ENCODE data around the gene MIA3.

DNA sequence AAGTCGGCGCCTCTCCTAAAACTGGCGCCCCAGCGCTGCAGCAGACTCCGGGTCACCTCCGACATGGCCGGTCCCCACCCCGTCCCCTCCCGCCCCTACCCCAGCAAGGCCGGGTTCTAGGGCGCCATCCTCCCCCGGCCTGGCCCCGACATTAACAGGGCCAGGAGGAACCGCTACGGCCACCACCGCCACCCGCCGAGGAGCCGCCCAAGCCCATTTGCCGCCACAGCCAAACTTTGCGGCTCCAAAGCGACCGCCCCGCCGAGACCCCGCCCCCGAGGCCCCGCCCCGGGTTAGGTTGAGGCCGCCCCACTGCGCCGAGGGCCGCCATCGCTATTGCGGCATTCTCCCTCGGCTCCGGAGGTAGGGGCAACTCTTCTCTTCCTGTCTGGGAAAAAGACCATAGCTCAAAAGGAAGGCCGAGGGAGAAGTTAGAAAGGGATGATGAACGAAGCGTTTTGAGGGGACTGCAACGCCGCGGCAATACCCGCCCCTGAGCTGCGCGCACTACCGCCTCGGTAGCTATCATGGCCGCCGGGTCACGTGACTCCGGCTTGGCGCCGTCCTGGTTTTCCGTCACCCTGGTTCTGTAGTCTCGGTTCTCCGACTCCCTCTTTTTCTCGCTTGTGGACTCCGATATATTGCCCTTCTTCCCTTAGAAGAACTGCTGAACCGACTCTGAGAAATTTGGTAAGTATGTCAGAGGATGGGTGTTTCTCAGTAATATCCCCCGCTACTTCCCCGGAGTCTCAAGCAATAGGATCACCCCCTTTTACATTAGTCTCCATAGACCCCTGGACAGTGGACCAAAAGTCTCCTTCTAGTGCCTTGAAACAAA, 94.6 kb downstream of the MIA3 start, which contains the start of the genes AIDA and BROX:
- peak; percentile 65 for TF ChIP-seq POLR2AphosphoS5 (IDR thresholded peaks at IDR 0.05)
- TF ChIP-seq, protein P1, sequence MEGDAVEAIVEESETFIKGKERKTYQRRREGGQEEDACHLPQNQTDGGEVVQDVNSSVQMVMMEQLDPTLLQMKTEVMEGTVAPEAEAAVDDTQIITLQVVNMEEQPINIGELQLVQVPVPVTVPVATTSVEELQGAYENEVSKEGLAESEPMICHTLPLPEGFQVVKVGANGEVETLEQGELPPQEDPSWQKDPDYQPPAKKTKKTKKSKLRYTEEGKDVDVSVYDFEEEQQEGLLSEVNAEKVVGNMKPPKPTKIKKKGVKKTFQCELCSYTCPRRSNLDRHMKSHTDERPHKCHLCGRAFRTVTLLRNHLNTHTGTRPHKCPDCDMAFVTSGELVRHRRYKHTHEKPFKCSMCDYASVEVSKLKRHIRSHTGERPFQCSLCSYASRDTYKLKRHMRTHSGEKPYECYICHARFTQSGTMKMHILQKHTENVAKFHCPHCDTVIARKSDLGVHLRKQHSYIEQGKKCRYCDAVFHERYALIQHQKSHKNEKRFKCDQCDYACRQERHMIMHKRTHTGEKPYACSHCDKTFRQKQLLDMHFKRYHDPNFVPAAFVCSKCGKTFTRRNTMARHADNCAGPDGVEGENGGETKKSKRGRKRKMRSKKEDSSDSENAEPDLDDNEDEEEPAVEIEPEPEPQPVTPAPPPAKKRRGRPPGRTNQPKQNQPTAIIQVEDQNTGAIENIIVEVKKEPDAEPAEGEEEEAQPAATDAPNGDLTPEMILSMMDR (IDR thresholded peaks at IDR 0.05) = peak in 1 of 4 experiments; percentile 6

Data from prostate gland (tissue), 2 donors.